SK-N-SH (cell line): ENCODE data around the gene PDGFRB.

ENCODE experiments used
- CHD2 ChIP-seq: fragments of 150-350 bp; IDR thresholded peaks from 2 replicates; pipeline ENCODE4 v1.6.1; 2018; ENCODE audit warnings: low read length; ENCODE audit not compliant: partially characterized antibody
- CTCF ChIP-seq: fragments of 200-600 bp; sonication (generic); IDR thresholded peaks from 2 replicates; pipeline ENCODE4 v1.6.1; 2017; ENCODE audit warnings: antibody characterized with exemption, mild to moderate bottlenecking, moderate library complexity
- MAX ChIP-seq: IDR thresholded peaks from 2 replicates; pipeline ENCODE4 v1.4.0; 2012; ENCODE audit warnings: low read depth
- RAD21 ChIP-seq: IDR thresholded peaks from 2 replicates; pipeline ENCODE4 v1.6.1; 2012; ENCODE audit warnings: mild to moderate bottlenecking, low read length
- RFX5 ChIP-seq: IDR thresholded peaks from 2 replicates; pipeline ENCODE4 v1.6.1; 2012; ENCODE audit warnings: mild to moderate bottlenecking, improper control_type of control experiment, low read length
- USF1 ChIP-seq: IDR thresholded peaks from 2 replicates; pipeline ENCODE4 v1.4.0; 2012; ENCODE audit warnings: low read depth, borderline replicate concordance
- YY1 ChIP-seq: IDR thresholded peaks from 2 replicates; pipeline ENCODE4 v1.4.0; 2012; ENCODE audit warnings: low read depth, mild to moderate bottlenecking

- TF ChIP-seq USF1, result no peak
- TF ChIP-seq CHD2, result no peak
- peak; percentile 30 for TF ChIP-seq CTCF
- no peak for TF ChIP-seq RFX5
- no peak for TF ChIP-seq RAD21
- no peak for TF ChIP-seq MAX
- no peak for TF ChIP-seq YY1
These were observed 12.3 kb upstream of the PDGFRB start for GRCh38 chr5:150167908-150168307.
